ENCODE data around the gene TRPC6. TPM values are rescaled to one million over a fixed set of nuclear protein-coding genes. Genes with fewer than 3 reads are reported as not detected.

Gene TRPC6
- total and polyA plus RNA-seq, 9 of the 15 experiments (the other 6 are each of a cell fraction or from before 2014, with no cell fraction given), result not detected

- TF ChIP-seq THAP12 (CRISPR knock-in tag; IDR thresholded peaks at IDR 0.05) (no peak), ZSCAN29 (IDR thresholded peaks at IDR 0.05) (no peak)
Observed at GRCh38 chr11:101446726-101447125, 137.1 kb downstream of the TRPC6 start (continued).

- no peak for DNase-seq (ENCODE audit: extremely low read depth in 1 of 4, low spot score in 3 of 4)
- Histone ChIP-seq H2AFZ (ENCODE audit: low read depth, low read length) (no peak overlapping the region), H3K27me3 (ENCODE audit: control insufficient read depth in 2 of 2, insufficient read depth in 2 of 2, low read length in 2 of 2) (no peaks in the 10 kb centered on the region), H3K4me1 (replicated peaks in 1 of 2; ENCODE audit: control insufficient read depth in 2 of 2, insufficient read depth in 2 of 2, low read length in 2 of 2) (no peaks in the 10 kb centered on the region), H3K9me1 (ENCODE audit: control insufficient read depth, insufficient read depth, low read length) (no peaks in the 10 kb centered on the region), H3K4me2 (ENCODE audit: insufficient read depth, low read length) (no peak overlapping the region), H3K79me2 (ENCODE audit: control insufficient read depth, insufficient read depth, low read length) (no peaks in the 10 kb centered on the region), H3K36me3 (ENCODE audit: control insufficient read depth, insufficient read depth, low read length) (no peaks in the 10 kb centered on the region), H3K9me3 (replicated peaks; ENCODE audit: control insufficient read depth, insufficient read depth, low read depth, low read length) (no peaks in the 10 kb centered on the region), H4K20me1 (replicated peaks; ENCODE audit: control insufficient read depth, insufficient read depth, low read length) (no peaks in the 10 kb centered on the region), H3K27ac (ENCODE audit: extremely low read depth, low read depth, low read length) (no peak overlapping the region), H3K4me3 (no peak overlapping the region), H3K9ac (ENCODE audit: insufficient read depth in 1 of 2, low read depth in 2 of 2, low read length in 2 of 2) (no peak overlapping the region)
- in situ Hi-C loops (cut with MboI), result no loop called here
- no peak for ATAC-seq
- TF ChIP-seq ZNF184 (CRISPR knock-in tag; IDR thresholded peaks at IDR 0.05) (no peak), ZBTB34 (CRISPR knock-in tag; IDR thresholded peaks at IDR 0.05) (no peak), WHSC1 (IDR thresholded peaks at IDR 0.05; ENCODE audit: low read length) (no peak), SRSF9 (IDR thresholded peaks at IDR 0.05; ENCODE audit: borderline replicate concordance, low read depth, low read length) (no peak), ZNF511 (CRISPR knock-in tag; IDR thresholded peaks at IDR 0.05) (no peak), IFI16 (CRISPR knock-in tag; IDR thresholded peaks at IDR 0.05) (no peak)
- 0% methylated on average over 1 of the region's 1 CpG for WGBS (ENCODE audit: insufficient coverage, low coverage, missing lambda C conversion rate)
- ChIA-PET POLR2A (no interaction called here), CTCF (ENCODE audit: low intra/inter-chr PET ratio) (no interaction called here)
- no peak for FAIRE-seq
- no TSS peak for BruUV-seq (replicated peaks)
- intact Hi-C loops (cut with micrococcal nuclease), result no loop called here
Observed at GRCh38 chr11:101446238-101446637, 137.6 kb downstream of the TRPC6 start.

Data from K562 (cell line).